ENCODE measurements around the gene MROH2B.

- TF ChIP-seq CTCF (IDR thresholded peaks at IDR 0.05; ENCODE audit: low read length): no peak
- TF ChIP-seq EZH2 (optimal IDR thresholded peaks at IDR 0.05; ENCODE audit: low read depth, low read length): no peak
- TF ChIP-seq EZH2phosphoT487 (IDR thresholded peaks at IDR 0.05; ENCODE audit: low read length): no peak
These were observed 44.1 kb upstream of the MROH2B start for GRCh38 chr5:41115281-41115680.

Measured in MM.1S (cell line).